ENCODE results near the gene NHEJ1.

NHEJ1 gene

GRCh38 chr2:219057709-219058540, 102.7 kb downstream of the NHEJ1 start:
- TF ChIP-seq CTCF (IDR thresholded peaks at IDR 0.05; ENCODE audit: insufficient read depth, low read length, poor library complexity, severe bottlenecking) (peak; percentile 53), EZH2phosphoT487 (conservative IDR thresholded peaks at IDR 0.05; ENCODE audit: low read length) (no peak)
- H3K9me3 ChIP-seq (ENCODE audit: insufficient read depth, low read length) = no peaks in the 10 kb centered on the region
- no peak overlapping the region for H3K27ac ChIP-seq (ENCODE audit: low read depth, low read length)
- H3K9me2 ChIP-seq (replicated peaks; ENCODE audit: insufficient read depth, low read length) = no peaks in the 10 kb centered on the region
- no peaks in the 10 kb centered on the region for H4K20me1 ChIP-seq (ENCODE audit: low read depth, low read length)
- H3K4me2 ChIP-seq (ENCODE audit: low read depth, low read length, poor library complexity, severe bottlenecking) = no peak overlapping the region
- H3K36me3 ChIP-seq (ENCODE audit: low read length) = no peaks in the 10 kb centered on the region
- no peaks in the 10 kb centered on the region for H3K27me3 ChIP-seq (ENCODE audit: low read length)
- H3K9ac ChIP-seq (ENCODE audit: low read length) = no peak overlapping the region
- no peaks in the 10 kb centered on the region for H3F3A ChIP-seq (ENCODE audit: insufficient read depth)
- no peak overlapping the region for H2AFZ ChIP-seq (ENCODE audit: low read depth, low read length, severe bottlenecking)
- no peaks in the 10 kb centered on the region for H3K79me2 ChIP-seq (ENCODE audit: insufficient read depth, low read length)
- no peak overlapping the region for H3K4me3 ChIP-seq (ENCODE audit: insufficient read depth, low read length, poor library complexity, severe bottlenecking)

GRCh38 chr2:219056896-219057708, 103.5 kb downstream of the NHEJ1 start:
- Histone ChIP-seq H3K4me3 (ENCODE audit: insufficient read depth, low read length, poor library complexity, severe bottlenecking) (no peak overlapping the region), H3K36me3 (ENCODE audit: low read length) (no peaks in the 10 kb centered on the region), H4K20me1 (ENCODE audit: low read depth, low read length) (no peaks in the 10 kb centered on the region), H3K27me3 (ENCODE audit: low read length) (no peaks in the 10 kb centered on the region), H3K9me2 (replicated peaks; ENCODE audit: insufficient read depth, low read length) (no peaks in the 10 kb centered on the region), H3K79me2 (ENCODE audit: insufficient read depth, low read length) (no peaks in the 10 kb centered on the region), H3K9ac (ENCODE audit: low read length) (no peak overlapping the region), H3K27ac (ENCODE audit: low read depth, low read length) (no peak overlapping the region), H3K9me3 (ENCODE audit: insufficient read depth, low read length) (no peaks in the 10 kb centered on the region), H3F3A (ENCODE audit: insufficient read depth) (no peaks in the 10 kb centered on the region), H2AFZ (ENCODE audit: low read depth, low read length, severe bottlenecking) (no peak overlapping the region), H3K4me2 (ENCODE audit: low read depth, low read length, poor library complexity, severe bottlenecking) (no peak overlapping the region)
- TF ChIP-seq CTCF (IDR thresholded peaks at IDR 0.05; ENCODE audit: insufficient read depth, low read length, poor library complexity, severe bottlenecking) = no peak
- TF ChIP-seq EZH2phosphoT487 (conservative IDR thresholded peaks at IDR 0.05; ENCODE audit: low read length) = no peak

GRCh38 chr2:219056176-219056895, 104.3 kb downstream of the NHEJ1 start:
- TF ChIP-seq EZH2phosphoT487 (conservative IDR thresholded peaks at IDR 0.05; ENCODE audit: low read length) (no peak), CTCF (IDR thresholded peaks at IDR 0.05; ENCODE audit: insufficient read depth, low read length, poor library complexity, severe bottlenecking) (no peak)
- Histone ChIP-seq H3K27ac (ENCODE audit: low read depth, low read length) (no peak overlapping the region), H3K36me3 (ENCODE audit: low read length) (no peaks in the 10 kb centered on the region), H3K9me2 (replicated peaks; ENCODE audit: insufficient read depth, low read length) (no peaks in the 10 kb centered on the region), H3F3A (ENCODE audit: insufficient read depth) (no peaks in the 10 kb centered on the region), H3K4me2 (ENCODE audit: low read depth, low read length, poor library complexity, severe bottlenecking) (no peak overlapping the region), H2AFZ (ENCODE audit: low read depth, low read length, severe bottlenecking) (no peak overlapping the region), H3K4me3 (ENCODE audit: insufficient read depth, low read length, poor library complexity, severe bottlenecking) (no peak overlapping the region), H3K27me3 (ENCODE audit: low read length) (no peaks in the 10 kb centered on the region), H3K9me3 (ENCODE audit: insufficient read depth, low read length) (no peaks in the 10 kb centered on the region), H3K79me2 (ENCODE audit: insufficient read depth, low read length) (no peaks in the 10 kb centered on the region), H3K9ac (ENCODE audit: low read length) (no peak overlapping the region), H4K20me1 (ENCODE audit: low read depth, low read length) (no peaks in the 10 kb centered on the region)
